SK-N-MC (cell line): ENCODE data around the gene EPB41L1.

ENCODE experiments used
- DNase-seq: peaks from one replicate; pipeline ENCODE4 v3.0.0-alpha.2; 2011; ENCODE audit warnings: low read depth, low spot score
- H3K27ac ChIP-seq: fragments of 200-600 bp; sonication (generic); 2 replicates; pipeline ENCODE4 v1.5.1; 2016; ENCODE audit warnings: mixed run types
- H3K36me3 ChIP-seq: fragments of 200-600 bp; sonication (generic); 2 replicates; pipeline ENCODE4 v1.6.1; 2017; ENCODE audit warnings: antibody characterized with exemption, low read length, mixed read lengths; ENCODE audit not compliant: insufficient read depth
- H3K4me3 ChIP-seq: fragments of 200-600 bp; sonication (generic); 2 replicates; pipeline ENCODE4 v1.5.1; 2016
- H3K9ac ChIP-seq: fragments of 200-600 bp; sonication (generic); 2 replicates; pipeline ENCODE4 v1.8.0; 2017; ENCODE audit warnings: mixed run types, mixed read lengths; ENCODE audit not compliant: insufficient read length
- H3K9me3 ChIP-seq: fragments of 200-600 bp; sonication (generic); 2 replicates; pipeline ENCODE4 v1.6.1; 2017; ENCODE audit warnings: low read depth, mild to moderate bottlenecking, antibody characterized with exemption, low read length, moderate library complexity, mixed read lengths
- EZH2 ChIP-seq: fragments of 200-600 bp; sonication (generic); IDR thresholded peaks from one replicate; pipeline ENCODE4 v1.6.1; 2017; ENCODE audit warnings: antibody characterized with exemption
- FOXP2 ChIP-seq: optimal IDR thresholded peaks from 2 replicates; pipeline ENCODE3; 2011; ENCODE audit warnings: mild to moderate bottlenecking, moderate library complexity; ENCODE audit not compliant: insufficient read depth; ENCODE audit errors: extremely low read length, control extremely low read depth
- POLR2AphosphoS5 ChIP-seq: IDR thresholded peaks from 2 replicates; pipeline ENCODE4 v1.6.1; 2012; ENCODE audit warnings: mild to moderate bottlenecking, low read depth, low read length, borderline replicate concordance

EPB41L1 gene

DNA sequence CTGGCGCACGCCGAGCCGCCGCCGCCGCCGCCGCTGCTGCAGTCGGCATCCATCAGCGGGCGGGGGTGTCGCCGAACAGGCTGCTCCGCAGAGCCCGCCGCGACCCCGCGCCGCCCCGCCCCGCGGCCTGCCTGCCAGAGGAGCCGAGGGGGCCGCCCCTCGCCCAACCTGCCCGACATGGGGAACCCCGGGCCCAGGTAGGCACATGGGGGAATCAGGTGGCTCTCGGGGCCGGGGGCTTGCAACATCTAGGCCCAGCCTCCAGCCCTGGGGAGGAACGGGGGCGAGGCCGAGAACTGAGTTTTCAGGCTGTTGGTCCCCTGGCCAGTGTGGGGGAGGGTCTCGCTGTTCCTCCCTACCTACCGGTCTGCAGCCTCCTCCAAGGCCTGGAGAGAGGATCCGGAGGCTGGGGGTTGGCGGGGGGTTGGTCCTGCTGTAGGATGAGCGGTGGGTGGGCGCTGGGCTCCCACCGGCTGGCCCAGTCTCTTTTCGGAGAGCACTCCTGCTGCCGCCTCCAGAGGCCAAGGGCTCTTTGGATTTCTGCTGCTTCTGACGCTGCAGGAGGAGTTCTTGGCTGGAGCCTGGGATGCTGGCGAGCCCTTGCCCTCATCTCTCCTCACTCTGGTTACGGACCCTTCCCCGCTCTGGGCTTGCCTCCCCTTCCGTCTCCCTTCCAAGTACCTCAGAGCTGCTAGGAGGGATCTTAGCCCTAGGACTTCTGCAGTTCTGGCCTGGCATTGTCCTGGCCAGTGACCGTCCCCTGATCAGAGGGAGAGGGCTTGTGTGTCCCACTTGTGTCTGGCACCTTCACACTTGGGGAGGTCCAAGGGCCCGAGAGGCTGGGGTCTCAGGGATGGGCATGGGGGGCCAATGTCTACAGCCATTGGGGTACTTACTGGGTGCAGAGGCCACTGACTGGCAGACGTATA lies at the start of gene EPB41L1:
EPB41L1 (plus strand) TSS at position 41 of the 929 bp plus-strand sequence. CDS start 19,038 bp downstream, outside the sequence.
- H3K9me3 ChIP-seq: no peaks in the 10 kb centered on the region
- no peak for DNase-seq
- H3K36me3 ChIP-seq: no peaks in the 10 kb centered on the region
- TF ChIP-seq FOXP2 (no peak), EZH2 (no peak), POLR2AphosphoS5 (no peak)
- H3K27ac ChIP-seq: no peak within 1 kb of the TSS
- H3K9ac ChIP-seq: peak within 1 kb of the TSS; percentile 68
- peak within 1 kb of the TSS; percentile 88 for H3K4me3 ChIP-seq

DNA sequence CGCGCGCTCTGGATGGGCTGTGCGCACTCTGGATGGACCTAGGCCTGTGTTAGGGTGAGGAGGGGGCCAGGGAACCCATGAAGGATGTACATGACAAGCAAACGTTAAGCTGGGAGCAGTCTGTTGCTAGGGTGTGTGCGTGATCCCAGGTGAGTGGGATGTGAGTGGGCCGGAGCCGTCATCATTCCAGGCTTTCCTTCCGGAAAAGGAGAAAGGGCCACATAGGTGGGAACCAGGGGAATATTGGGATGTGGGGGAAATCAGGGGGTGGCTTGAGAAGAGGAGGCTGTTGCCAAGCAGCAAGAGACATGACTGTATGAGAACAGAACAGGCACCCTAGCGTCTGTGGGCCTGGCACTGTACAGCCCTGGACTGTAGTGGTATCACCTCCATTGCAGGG lies 49.7 kb upstream of the EPB41L1 start:
- Histone ChIP-seq H3K36me3 (no peaks in the 10 kb centered on the region), H3K9me3 (no peaks in the 10 kb centered on the region), H3K27ac (no peak overlapping the region), H3K9ac (no peak overlapping the region), H3K4me3 (no peak overlapping the region)
- no peak for TF ChIP-seq FOXP2
- TF ChIP-seq POLR2AphosphoS5: no peak
- TF ChIP-seq EZH2: no peak
- no peak for DNase-seq

DNA sequence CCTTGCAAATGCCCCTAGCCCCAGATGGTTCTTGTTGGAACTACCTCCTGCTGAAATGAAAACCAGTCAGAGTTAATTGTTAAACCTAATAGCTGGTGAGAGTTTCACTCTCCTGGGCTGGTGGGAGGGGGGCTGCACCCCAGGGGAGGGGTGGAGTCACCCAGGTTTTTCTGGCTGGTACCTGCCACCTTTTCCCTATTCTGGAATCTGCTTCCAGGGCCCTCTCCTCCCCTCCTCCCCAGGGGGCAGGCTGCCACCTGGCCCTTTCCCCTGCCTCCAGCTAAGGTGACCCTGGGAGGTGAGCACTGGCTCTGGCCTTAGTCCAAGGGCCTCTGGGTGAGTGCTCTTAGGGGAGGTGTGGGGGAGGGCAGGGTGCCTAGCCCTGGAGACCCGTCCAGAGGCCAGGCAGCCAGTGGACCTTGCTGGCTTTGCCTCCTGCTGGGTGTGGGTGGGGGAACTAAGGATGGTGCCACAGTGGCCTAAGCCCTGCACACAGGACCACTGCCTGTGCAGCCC lies 48.8 kb upstream of the EPB41L1 start:
- no peak overlapping the region for H3K9ac ChIP-seq
- H3K4me3 ChIP-seq: no peak overlapping the region
- H3K36me3 ChIP-seq: no peaks in the 10 kb centered on the region
- no peak for DNase-seq
- no peak overlapping the region for H3K27ac ChIP-seq
- H3K9me3 ChIP-seq: no peaks in the 10 kb centered on the region
- no peak for TF ChIP-seq FOXP2
- TF ChIP-seq EZH2: no peak
- TF ChIP-seq POLR2AphosphoS5: no peak

DNA sequence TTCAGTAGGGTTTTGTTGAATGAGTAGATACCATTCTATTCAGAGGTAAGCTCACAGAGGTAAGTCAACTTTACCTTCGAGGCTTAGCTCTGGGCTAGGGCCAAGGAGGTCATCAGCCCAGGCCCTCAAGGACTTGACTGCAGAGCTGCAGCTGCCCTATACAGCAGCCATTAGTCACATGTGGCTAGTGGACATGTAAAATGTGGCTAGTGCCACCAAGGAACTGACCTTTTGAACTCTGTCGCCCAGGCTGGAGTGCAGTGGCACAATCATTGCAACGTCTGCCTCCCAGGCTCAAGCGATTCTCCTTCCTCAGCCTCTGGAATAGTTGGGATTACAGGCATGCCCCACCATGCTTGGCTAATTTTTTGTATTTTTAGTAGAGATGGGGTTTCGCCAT lies 47.9 kb upstream of the EPB41L1 start:
- no peaks in the 10 kb centered on the region for H3K36me3 ChIP-seq
- DNase-seq: no peak
- H3K9me3 ChIP-seq: no peaks in the 10 kb centered on the region
- no peak overlapping the region for H3K27ac ChIP-seq
- TF ChIP-seq FOXP2 (no peak), EZH2 (no peak), POLR2AphosphoS5 (no peak)
- no peak overlapping the region for H3K4me3 ChIP-seq
- no peak overlapping the region for H3K9ac ChIP-seq

DNA sequence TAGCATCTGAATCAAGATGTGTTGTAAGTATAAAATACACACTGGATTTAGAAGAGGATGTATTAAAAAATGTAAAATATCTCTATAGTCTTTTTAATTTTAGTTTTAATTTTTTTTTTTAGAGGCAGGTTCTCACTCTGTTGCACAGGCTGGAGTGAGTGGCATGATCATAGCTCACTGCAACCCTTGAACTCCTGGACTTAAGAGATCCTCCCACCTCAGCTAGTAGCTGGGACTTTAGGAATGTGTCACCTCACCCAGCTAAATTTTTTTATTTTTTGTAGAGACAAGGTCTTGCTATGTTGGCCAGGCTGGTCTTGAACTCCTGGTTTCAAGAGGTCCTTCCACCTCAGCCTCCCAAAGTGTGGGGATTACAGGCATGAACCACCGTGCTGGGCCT lies 46.7 kb upstream of the EPB41L1 start:
- Histone ChIP-seq H3K4me3 (no peak overlapping the region), H3K36me3 (no peaks in the 10 kb centered on the region), H3K9ac (no peak overlapping the region), H3K27ac (no peak overlapping the region), H3K9me3 (no peaks in the 10 kb centered on the region)
- TF ChIP-seq POLR2AphosphoS5 (no peak), EZH2 (no peak), FOXP2 (no peak)
- no peak for DNase-seq

DNA sequence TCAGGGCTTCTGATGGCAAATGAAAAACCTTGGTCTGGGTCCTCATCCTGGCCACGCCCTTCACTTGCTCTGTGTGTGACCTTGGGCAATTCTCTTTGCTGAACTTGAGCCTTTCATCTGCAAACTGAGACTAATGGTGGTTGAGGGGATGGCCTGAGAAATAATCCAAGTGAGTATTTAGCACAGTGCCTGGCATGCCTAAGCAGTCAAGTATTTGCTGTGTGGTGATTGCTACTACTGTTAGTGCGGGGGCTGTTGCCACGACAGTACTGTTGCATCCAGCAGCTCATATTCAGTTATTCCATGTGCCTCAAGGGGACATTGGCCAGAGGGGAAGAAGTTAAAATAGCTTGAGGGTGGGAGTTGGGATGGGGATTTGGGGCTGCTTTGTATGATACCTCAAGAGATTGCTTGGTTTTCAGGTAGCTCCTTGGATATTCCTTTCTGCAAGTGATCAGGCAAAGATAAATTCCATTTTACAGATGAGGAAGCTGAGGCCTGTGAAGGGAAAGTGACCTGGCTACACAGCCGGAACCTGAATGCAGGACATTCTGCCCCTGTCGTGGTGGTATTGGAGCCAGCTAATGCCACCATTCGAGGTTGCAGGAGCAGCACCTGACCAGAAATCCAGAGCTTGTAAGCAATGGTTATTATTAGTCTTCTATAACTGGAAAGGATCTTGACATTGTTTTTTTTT lies 45.1 kb upstream of the EPB41L1 start:
- H3K36me3 ChIP-seq: no peaks in the 10 kb centered on the region
- no peak for DNase-seq
- no peaks in the 10 kb centered on the region for H3K9me3 ChIP-seq
- no peak overlapping the region for H3K27ac ChIP-seq
- no peak overlapping the region for H3K4me3 ChIP-seq
- no peak overlapping the region for H3K9ac ChIP-seq
- no peak for TF ChIP-seq FOXP2
- no peak for TF ChIP-seq EZH2
- TF ChIP-seq POLR2AphosphoS5: no peak

DNA sequence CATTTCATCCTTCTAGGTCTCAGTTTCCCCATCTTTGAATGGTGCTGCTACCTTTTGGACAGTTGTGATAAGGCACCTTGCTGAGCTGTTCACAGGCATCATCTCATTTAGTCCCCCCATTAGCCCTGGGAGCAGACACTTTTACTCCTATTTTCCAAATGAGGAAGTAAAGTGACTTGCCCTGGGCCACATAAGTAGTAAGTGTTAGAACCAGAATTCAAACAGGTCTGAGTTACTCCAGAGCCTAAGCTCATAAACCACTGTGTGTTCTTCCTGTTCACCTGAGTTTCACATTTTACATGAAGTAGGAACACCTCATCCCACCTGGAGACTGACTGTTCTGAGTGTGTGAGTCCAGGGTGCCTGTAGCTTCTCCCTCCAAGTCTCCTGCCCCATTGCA lies 43.5 kb upstream of the EPB41L1 start:
- Histone ChIP-seq H3K36me3 (no peaks in the 10 kb centered on the region), H3K9me3 (no peaks in the 10 kb centered on the region), H3K4me3 (no peak overlapping the region), H3K9ac (no peak overlapping the region), H3K27ac (no peak overlapping the region)
- TF ChIP-seq POLR2AphosphoS5 (no peak), FOXP2 (no peak)
- no peak for DNase-seq

DNA sequence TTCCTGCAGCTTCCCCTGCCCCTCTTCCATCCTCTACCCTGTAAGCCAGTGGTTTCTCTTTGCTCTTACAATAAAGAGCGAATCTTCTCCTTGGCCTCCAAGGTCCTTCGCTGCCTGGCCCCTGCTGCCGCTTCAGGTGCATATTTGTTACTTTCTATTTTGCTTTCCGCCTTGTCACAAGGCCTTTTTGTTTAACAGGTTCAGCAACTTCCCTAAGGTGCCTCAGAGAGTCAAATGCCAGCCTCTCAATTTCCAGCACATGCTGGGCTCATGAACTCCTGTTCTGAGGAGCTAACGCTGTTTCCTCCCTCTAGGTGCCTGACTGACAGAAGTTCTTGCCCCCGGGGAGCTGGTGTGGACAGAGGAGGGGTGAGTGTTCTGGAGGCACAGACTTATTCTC lies 42.4 kb upstream of the EPB41L1 start:
- no peak for DNase-seq
- no peak overlapping the region for H3K27ac ChIP-seq
- H3K9ac ChIP-seq: no peak overlapping the region
- no peaks in the 10 kb centered on the region for H3K36me3 ChIP-seq
- H3K9me3 ChIP-seq: no peaks in the 10 kb centered on the region
- H3K4me3 ChIP-seq: no peak overlapping the region
- TF ChIP-seq EZH2 (no peak), POLR2AphosphoS5 (no peak), FOXP2 (no peak)
